Left lung (tissue), 10 donors: ENCODE data around the gene PAQR7. TPM values are rescaled to one million over a fixed set of nuclear protein-coding genes. Genes with fewer than 3 reads are reported as not detected.

Experiments
- ATAC-seq: fragments of 200-7000 bp; cut with Tn5 transposase; one replicate; pipeline ENCODE4 v1.9.1; 2020; ENCODE audit warnings: moderate library complexity
- DNase-seq, 4 donors: peaks; one replicate each; pipeline ENCODE4 v3.0.0-alpha.2; 2013 to 2020
- H3K27ac ChIP-seq, 2 donors: fragments of 200-600 bp; sonication (generic) in 1 of 2; one replicate each; pipeline versions ENCODE4 v1.5.0 to v1.8.0; 2020 to 2021
- H3K27me3 ChIP-seq, 2 donors: fragments of 200-600 bp; sonication (generic) in 1 of 2; one replicate each; pipeline versions ENCODE4 v1.5.0 to v1.8.0; 2020 to 2021
- H3K36me3 ChIP-seq, 2 donors: fragments of 200-600 bp; sonication (generic) in 1 of 2; one replicate each; pipeline versions ENCODE4 v1.5.0 to v1.8.0; 2020 to 2021
- H3K4me1 ChIP-seq, 2 donors: fragments of 200-600 bp; one replicate each; pipeline ENCODE4 v1.8.0; 2021
- H3K4me3 ChIP-seq, 2 donors: fragments of 200-600 bp; sonication (generic) in 1 of 2; one replicate each; pipeline versions ENCODE4 v1.5.0 to v1.8.0; 2020 to 2021; ENCODE audit warnings: mild to moderate bottlenecking in 1 of 2
- H3K9me3 ChIP-seq, 2 donors: fragments of 200-600 bp; sonication (generic) in 1 of 2; one replicate each; pipeline versions ENCODE4 v1.5.0 to v1.8.0; 2020 to 2021
- intact Hi-C, 2 donors: fragments of 100-400 bp; cut with DNase I; formaldehyde crosslinking; loops; one replicate each; pipeline versions ENCODE4 v1.11.2 to v1.14.2; 2022
- polyA plus RNA-seq, 6 donors: library from polyadenylated mRNA; unstranded; fragments of 120-200 nt; gene quantifications; one replicate each; pipeline ENCODE4 v1.2.1, GENCODE V29; 2013; ENCODE audit not compliant: insufficient read length in 6 of 6
- total RNA-seq, 2 donors: library from RNA; stranded (reverse); fragmentation: NEBNext Ultra II Directional; extraction: Animal tissue kit (Norgen Biotek cat#: 25700); gene quantifications; one replicate each; pipeline ENCODE4 v1.2.1, GENCODE V29; 2021
- TF ChIP-seq, protein P1 (sequence below), 2 donors: fragments of 200-600 bp; sonication (generic) in 1 of 2; IDR thresholded peaks; one replicate each; pipeline versions ENCODE4 v1.5.0 to v1.8.0; 2021; ENCODE audit warnings: antibody characterized with exemption in 2 of 2
- donor health status: DM: no; HTN: yes; CAD: no.
- donor health status: DM: no; HTN: no; CAD: no.

Gene PAQR7
- total and polyA plus RNA-seq, 8 donors, result 11.3 to 20.2 (median 17.8) TPM

DNA sequence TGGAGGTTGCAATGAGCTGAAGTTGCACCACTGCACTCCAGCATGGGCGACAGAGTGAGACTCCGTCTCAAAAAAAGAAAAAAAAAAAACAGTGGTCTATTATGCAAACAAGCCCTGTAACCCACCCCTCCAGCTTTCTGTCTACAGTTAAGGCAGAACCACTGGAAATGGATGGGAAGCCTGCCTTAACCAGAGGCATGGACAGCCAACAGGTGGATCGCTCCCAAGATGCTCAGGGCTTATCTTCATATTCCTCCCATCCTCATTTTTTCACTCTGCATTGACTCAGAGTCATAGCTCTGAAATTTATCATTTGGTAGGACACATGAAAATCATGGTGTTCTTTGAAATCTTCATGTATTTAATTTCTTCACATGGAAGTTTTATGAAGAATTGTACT, 47.0 kb downstream of the PAQR7 start:
- TF ChIP-seq, protein P1, sequence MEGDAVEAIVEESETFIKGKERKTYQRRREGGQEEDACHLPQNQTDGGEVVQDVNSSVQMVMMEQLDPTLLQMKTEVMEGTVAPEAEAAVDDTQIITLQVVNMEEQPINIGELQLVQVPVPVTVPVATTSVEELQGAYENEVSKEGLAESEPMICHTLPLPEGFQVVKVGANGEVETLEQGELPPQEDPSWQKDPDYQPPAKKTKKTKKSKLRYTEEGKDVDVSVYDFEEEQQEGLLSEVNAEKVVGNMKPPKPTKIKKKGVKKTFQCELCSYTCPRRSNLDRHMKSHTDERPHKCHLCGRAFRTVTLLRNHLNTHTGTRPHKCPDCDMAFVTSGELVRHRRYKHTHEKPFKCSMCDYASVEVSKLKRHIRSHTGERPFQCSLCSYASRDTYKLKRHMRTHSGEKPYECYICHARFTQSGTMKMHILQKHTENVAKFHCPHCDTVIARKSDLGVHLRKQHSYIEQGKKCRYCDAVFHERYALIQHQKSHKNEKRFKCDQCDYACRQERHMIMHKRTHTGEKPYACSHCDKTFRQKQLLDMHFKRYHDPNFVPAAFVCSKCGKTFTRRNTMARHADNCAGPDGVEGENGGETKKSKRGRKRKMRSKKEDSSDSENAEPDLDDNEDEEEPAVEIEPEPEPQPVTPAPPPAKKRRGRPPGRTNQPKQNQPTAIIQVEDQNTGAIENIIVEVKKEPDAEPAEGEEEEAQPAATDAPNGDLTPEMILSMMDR (IDR thresholded peaks at IDR 0.05), result no peak
- no peak overlapping the region for H3K27ac ChIP-seq
- H3K9me3 ChIP-seq, result no peaks in the 10 kb centered on the region
- intact Hi-C loops, result no loop called here
- ATAC-seq (no peak), DNase-seq (no peak)
- no peak overlapping the region for H3K4me3 ChIP-seq
- H3K27me3 ChIP-seq, result no peaks in the 10 kb centered on the region
- H3K36me3 ChIP-seq, result peaks cover 0 to 88% of the 10 kb centered on the region in 2 donors
- H3K4me1 ChIP-seq, result no peaks in the 10 kb centered on the region

DNA sequence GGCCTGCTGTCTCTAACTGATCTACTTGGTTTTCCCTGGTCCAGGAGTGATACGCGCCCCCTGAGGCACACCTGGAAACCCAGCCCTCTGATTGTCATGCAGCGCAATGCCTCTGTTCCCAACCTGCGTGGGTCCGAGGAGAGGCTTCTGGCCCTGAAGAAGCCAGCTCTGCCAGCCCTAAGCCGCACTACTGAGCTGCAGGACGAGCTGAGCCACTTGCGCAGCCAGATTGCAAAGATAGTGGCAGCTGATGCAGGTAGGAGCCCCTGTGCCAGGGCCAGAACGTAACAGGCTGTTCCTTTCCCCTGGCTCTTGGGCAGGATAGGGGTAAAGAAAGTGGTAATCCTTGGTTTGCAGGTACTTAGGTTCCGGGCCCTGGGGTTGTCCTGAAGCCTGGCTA, 48.9 kb downstream of the PAQR7 start:
- Histone ChIP-seq H3K4me3 (no peak overlapping the region), H3K4me1 (peaks cover 2 to 4% of the 10 kb centered on the region in 2 donors), H3K27ac (no peak overlapping the region), H3K27me3 (no peaks in the 10 kb centered on the region), H3K9me3 (no peaks in the 10 kb centered on the region), H3K36me3 (peaks cover 0 to 70% of the 10 kb centered on the region in 2 donors)
- TF ChIP-seq, protein P1 (IDR thresholded peaks at IDR 0.05), result no peak
- intact Hi-C loops, result no loop called here
- ATAC-seq (no peak), DNase-seq (no peak)

DNA sequence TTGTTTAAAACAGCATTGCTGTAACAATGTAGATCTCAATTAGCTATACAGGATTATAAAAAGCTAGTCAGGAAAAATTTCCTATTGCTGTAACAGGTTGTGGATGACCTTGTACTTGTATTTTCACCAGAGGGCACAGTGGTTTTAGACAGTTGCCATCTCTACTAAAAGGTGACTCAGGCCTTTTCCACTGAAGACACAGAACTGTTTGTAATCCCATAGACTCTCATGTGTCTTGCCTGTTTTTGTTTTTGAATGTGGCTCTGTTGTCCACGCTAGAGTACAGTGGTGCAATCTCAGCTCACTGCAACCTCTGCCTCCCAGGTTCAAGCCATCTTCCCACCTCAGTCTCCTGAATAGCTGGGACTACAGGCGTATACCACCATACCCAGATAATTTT, 49.9 kb downstream of the PAQR7 start:
- ATAC-seq, result no peak
- intact Hi-C loops, result no loop called here
- H3K4me1 ChIP-seq, result peaks cover 9 to 14% of the 10 kb centered on the region in 2 donors
- H3K27ac ChIP-seq, result no peak overlapping the region
- H3K27me3 ChIP-seq, result no peaks in the 10 kb centered on the region
- TF ChIP-seq, protein P1 (IDR thresholded peaks at IDR 0.05), result no peak
- peaks cover 0 to 61% of the 10 kb centered on the region in 2 donors for H3K36me3 ChIP-seq
- H3K4me3 ChIP-seq, result no peak overlapping the region
- no peak for DNase-seq
- H3K9me3 ChIP-seq, result no peaks in the 10 kb centered on the region

DNA sequence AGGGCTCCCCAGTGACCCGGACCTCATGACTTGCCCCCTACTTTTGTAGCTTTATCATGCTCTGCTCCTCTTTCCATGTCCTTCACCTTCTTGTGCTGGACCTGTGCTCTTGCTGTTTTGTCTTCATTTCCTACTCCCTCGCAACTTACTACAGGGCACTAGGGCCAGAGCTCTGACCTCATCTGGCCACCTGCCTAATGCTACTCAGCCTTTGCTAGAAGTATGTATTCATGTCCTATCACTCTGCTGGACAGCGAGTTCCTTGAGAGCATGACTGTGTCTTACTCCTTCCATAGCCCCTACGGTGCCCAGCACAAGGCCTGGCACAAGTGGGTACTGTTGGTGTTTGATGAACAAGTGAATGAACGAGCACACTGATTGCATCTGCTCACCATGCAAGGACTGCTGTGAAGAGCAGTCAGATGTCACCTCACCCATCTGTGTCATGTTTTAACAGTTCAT, 53.8 kb downstream of the PAQR7 start:
- Histone ChIP-seq H3K4me3 (peak overlapping the region in 1 of 2 donors; percentile 89), H3K4me1 (peaks cover 9 to 37% of the 10 kb centered on the region in 2 donors), H3K36me3 (peaks cover 0 to 21% of the 10 kb centered on the region in 2 donors), H3K27me3 (no peaks in the 10 kb centered on the region), H3K27ac (no peak overlapping the region), H3K9me3 (no peaks in the 10 kb centered on the region)
- ATAC-seq (no peak), DNase-seq (no peak)
- intact Hi-C loops, result no loop called here
- TF ChIP-seq, protein P1 (IDR thresholded peaks at IDR 0.05), result no peak

DNA sequence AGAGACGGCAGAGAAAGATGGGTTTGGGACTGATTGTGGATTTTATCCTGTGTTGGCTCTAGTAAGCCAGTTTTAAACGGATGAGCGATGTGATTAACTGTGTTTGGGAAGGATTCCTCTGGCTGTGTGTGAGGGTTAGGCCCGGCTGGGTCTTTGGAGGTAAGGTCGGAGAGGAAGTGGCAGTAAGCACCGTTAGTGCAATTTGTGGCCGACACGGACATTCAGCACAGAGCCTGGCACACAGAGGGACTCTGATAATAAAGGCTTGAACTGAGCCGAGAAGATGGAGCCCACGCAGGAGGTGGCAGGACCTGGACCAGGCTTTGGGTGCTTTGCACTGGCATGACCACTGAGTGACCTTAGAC, 54.4 kb downstream of the PAQR7 start:
- DNase-seq, result no peak
- Histone ChIP-seq H3K9me3 (no peaks in the 10 kb centered on the region), H3K4me3 (peak overlapping the region; percentile 89 to 94), H3K27ac (peak overlapping the region in 1 of 2 donors; percentile 89), H3K4me1 (peaks cover 9 to 37% of the 10 kb centered on the region in 2 donors), H3K36me3 (peaks cover 0 to 19% of the 10 kb centered on the region in 2 donors), H3K27me3 (no peaks in the 10 kb centered on the region)
- no peak for ATAC-seq
- intact Hi-C loops, result no loop called here
- TF ChIP-seq, protein P1 (IDR thresholded peaks at IDR 0.05), result no peak
